WTC11 (cell line): Measurements from ENCODE around the gene PIP5K1A. TPM values are rescaled to one million over a fixed set of nuclear protein-coding genes. Genes with fewer than 3 reads are reported as not detected.

Source experiments
- ATAC-seq: fragments of 200-7000 bp; cut with Tn5 transposase; 2 replicates; pipeline ENCODE4 v1.10.0; 2021; ENCODE audit warnings: mild to moderate bottlenecking, moderate library complexity
- CTCF ChIA-PET: fragments of 300-600 bp; sonication (Branson Sonifier 250); formaldehyde crosslinking; loops from one replicate; lab custom pipeline; 2021; ENCODE audit warnings: antibody characterized with exemption; lab: Charles Lee
- POLR2A ChIA-PET: fragments of 350-600 bp; sonication (Branson Sonifier 250); formaldehyde crosslinking; loops from one replicate; lab custom pipeline; 2021; ENCODE audit warnings: antibody characterized with exemption; lab: Charles Lee
- DNase-seq: peaks from one replicate; pipeline ENCODE4 v3.0.0; 2021; ENCODE audit warnings: low spot score
- H3K27ac Mint-ChIP-seq: 2 replicates; pipeline ENCODE4 v1.8.0; 2021; ENCODE audit warnings: mixed read lengths
- H3K27me3 Mint-ChIP-seq: 2 replicates; pipeline ENCODE4 v1.8.0; 2021; ENCODE audit warnings: low read depth, mild to moderate bottlenecking, moderate library complexity, mixed read lengths
- H3K36me3 Mint-ChIP-seq: 2 replicates; pipeline ENCODE4 v1.8.0; 2021; ENCODE audit warnings: mixed read lengths
- H3K4me1 Mint-ChIP-seq: 2 replicates; pipeline ENCODE4 v1.8.0; 2022; ENCODE audit warnings: mixed read lengths
- H3K4me3 Mint-ChIP-seq: 2 replicates; pipeline ENCODE4 v1.8.0; 2021; ENCODE audit warnings: mild to moderate bottlenecking, moderate library complexity, mixed read lengths
- H3K9me3 Mint-ChIP-seq: 2 replicates; pipeline ENCODE4 v1.8.0; 2021; ENCODE audit warnings: mixed read lengths
- AFF4 ChIP-seq: sonication (generic); formaldehyde crosslinking; IDR thresholded peaks from 2 replicates; pipeline ENCODE4 v1.8.1; 2023; ENCODE audit warnings: mild to moderate bottlenecking, missing genetic modification reagents, borderline replicate concordance
- ATF2 ChIP-seq: sonication (generic); formaldehyde crosslinking; IDR thresholded peaks from 2 replicates; pipeline ENCODE4 v1.8.1; 2022; ENCODE audit warnings: low read depth, missing genetic modification reagents, borderline replicate concordance
- EMX1 ChIP-seq: fragments of 250-450 bp; sonication (Bioruptor Pico); IDR thresholded peaks from 2 replicates; pipeline ENCODE4 v1.8.0; 2021; ENCODE audit warnings: mild to moderate bottlenecking
- ESRRA ChIP-seq: sonication (generic); formaldehyde crosslinking; IDR thresholded peaks from 2 replicates; pipeline ENCODE4 v1.8.1; 2022; ENCODE audit warnings: mild to moderate bottlenecking, missing genetic modification reagents, borderline replicate concordance
- FOXP4 ChIP-seq: sonication (generic); formaldehyde crosslinking; IDR thresholded peaks from 2 replicates; pipeline ENCODE4 v1.8.0; 2022; ENCODE audit warnings: mild to moderate bottlenecking, missing genetic modification reagents
- NFYB ChIP-seq: sonication (generic); formaldehyde crosslinking; conservative IDR thresholded peaks from 2 replicates; pipeline ENCODE4 v1.8.0; 2022; ENCODE audit warnings: low read depth, missing genetic modification reagents
- NR1H2 ChIP-seq: sonication (generic); formaldehyde crosslinking; IDR thresholded peaks from 2 replicates; pipeline ENCODE4 v1.9.0; 2021; ENCODE audit warnings: mild to moderate bottlenecking, moderate library complexity, missing genetic modification reagents
- PRDM15 ChIP-seq: sonication (generic); formaldehyde crosslinking; IDR thresholded peaks from 2 replicates; pipeline ENCODE4 v1.8.0; 2022; ENCODE audit warnings: missing genetic modification reagents
- SMAD4 ChIP-seq: sonication (generic); formaldehyde crosslinking; IDR thresholded peaks from 2 replicates; pipeline ENCODE4 v1.8.0; 2022; ENCODE audit warnings: mild to moderate bottlenecking, missing genetic modification reagents
- USF1 ChIP-seq: sonication (generic); formaldehyde crosslinking; IDR thresholded peaks from 2 replicates; pipeline ENCODE4 v1.8.0; 2022; ENCODE audit warnings: mild to moderate bottlenecking, missing genetic modification reagents
- ZNF416 ChIP-seq: fragments of 250-450 bp; sonication (Bioruptor Pico); IDR thresholded peaks from 2 replicates; pipeline ENCODE4 v1.9.0; 2021; ENCODE audit warnings: mild to moderate bottlenecking, inconsistent platforms
- total RNA-seq: library from RNA; stranded (reverse); gene quantifications from 3 replicates; pipeline ENCODE4 v1.2.3, GENCODE V29; 2021

The PIP5K1A gene
- total RNA-seq, 1 experiment from 2014 or later = 81.3 TPM

GRCh38 chr1:151198254-151199127 lies at the start of gene PIP5K1A (continued):
- TF ChIP-seq SMAD4 (CRISPR knock-in tag) (no peak), ZNF416 (no peak), NFYB (CRISPR knock-in tag) (peak; percentile 62), NR1H2 (CRISPR knock-in tag) (0 out of 2 replicates have a peak, but pooled peaks have one; percentile 25), ATF2 (CRISPR knock-in tag) (no peak), EMX1 (no peak)

GRCh38 chr1:151156515-151156819 lies 41.9 kb upstream of the PIP5K1A start, which contains the start of gene TNFAIP8L2:
TNFAIP8L2 (plus strand) TSS chr1:151156649; CDS start chr1:151158698, 2,049 bp downstream.
- Mint-ChIP-seq H3K27me3 (no peaks in the 10 kb centered on the region), H3K4me1 (peaks cover 8% of the 10 kb centered on the region), H3K4me3 (no peak within 1 kb of the TSS), H3K36me3 (peaks cover 19% of the 10 kb centered on the region), H3K9me3 (no peaks in the 10 kb centered on the region), H3K27ac (peak within 1 kb of the TSS; percentile 11; the same call in 1 of the 2 replicates)
- POLR2A ChIA-PET = interaction anchor here (0.5 to 1.1 kb wide), 2 partner anchors 25 to 1218 kb away, joined by 3 to 5 read pairs; no protein-coding TSS in a partner anchor
- ATAC-seq = peak; percentile 76
- peak; percentile 43 for DNase-seq
- CTCF ChIA-PET = interaction anchor here (0.5 to 6.9 kb wide), 20 partner anchors 9 to 161 kb away, joined by 3 to 167 read pairs (median 5); partner anchors contain the start of genes C1orf56, CDC42SE1, LYSMD1 and MLLT11
- TF ChIP-seq PRDM15 (CRISPR knock-in tag) (no peak), AFF4 (CRISPR knock-in tag) (no peak)
- TF ChIP-seq, all 79 proteins: peak for 0

- Mint-ChIP-seq H3K4me3 (no peak overlapping the region), H3K4me1 (peaks cover 8% of the 10 kb centered on the region), H3K27ac (peak overlapping the region; percentile 11; the same call in 1 of the 2 replicates), H3K9me3 (no peaks in the 10 kb centered on the region), H3K27me3 (no peaks in the 10 kb centered on the region), H3K36me3 (peaks cover 24% of the 10 kb centered on the region)
- ChIA-PET CTCF (interaction anchor here (0.5 to 6.9 kb wide), 20 partner anchors 8 to 161 kb away, joined by 3 to 167 read pairs (median 5); partner anchors contain the start of genes C1orf56, CDC42SE1, LYSMD1 and MLLT11), POLR2A (interaction anchor here (0.5 to 1.1 kb wide), 2 partner anchors 25 to 1219 kb away, joined by 3 to 5 read pairs; no protein-coding TSS in a partner anchor)
- no peak for ATAC-seq
- no peak for DNase-seq
- TF ChIP-seq USF1 (CRISPR knock-in tag) (no peak), FOXP4 (CRISPR knock-in tag) (no peak), ESRRA (CRISPR knock-in tag) (no peak), AFF4 (CRISPR knock-in tag) (no peak), ATF2 (CRISPR knock-in tag) (no peak)
Measured at GRCh38 chr1:151157067-151157531, 41.3 kb upstream of the PIP5K1A start.
